22Rv1 (cell line): ENCODE measurements around the gene KSR2.

Experiments used
- ZFX ChIP-seq: fragments of 450-650 bp; IDR thresholded peaks from 2 replicates; pipeline ENCODE4 v1.6.1; 2017; ENCODE audit warnings: antibody characterized with exemption, borderline replicate concordance
- TF ChIP-seq, protein P1 (sequence below): fragments of 450-650 bp; IDR thresholded peaks from 2 replicates; pipeline ENCODE4 v1.5.1; 2017; ENCODE audit warnings: mild to moderate bottlenecking

- TF ChIP-seq, protein P1, sequence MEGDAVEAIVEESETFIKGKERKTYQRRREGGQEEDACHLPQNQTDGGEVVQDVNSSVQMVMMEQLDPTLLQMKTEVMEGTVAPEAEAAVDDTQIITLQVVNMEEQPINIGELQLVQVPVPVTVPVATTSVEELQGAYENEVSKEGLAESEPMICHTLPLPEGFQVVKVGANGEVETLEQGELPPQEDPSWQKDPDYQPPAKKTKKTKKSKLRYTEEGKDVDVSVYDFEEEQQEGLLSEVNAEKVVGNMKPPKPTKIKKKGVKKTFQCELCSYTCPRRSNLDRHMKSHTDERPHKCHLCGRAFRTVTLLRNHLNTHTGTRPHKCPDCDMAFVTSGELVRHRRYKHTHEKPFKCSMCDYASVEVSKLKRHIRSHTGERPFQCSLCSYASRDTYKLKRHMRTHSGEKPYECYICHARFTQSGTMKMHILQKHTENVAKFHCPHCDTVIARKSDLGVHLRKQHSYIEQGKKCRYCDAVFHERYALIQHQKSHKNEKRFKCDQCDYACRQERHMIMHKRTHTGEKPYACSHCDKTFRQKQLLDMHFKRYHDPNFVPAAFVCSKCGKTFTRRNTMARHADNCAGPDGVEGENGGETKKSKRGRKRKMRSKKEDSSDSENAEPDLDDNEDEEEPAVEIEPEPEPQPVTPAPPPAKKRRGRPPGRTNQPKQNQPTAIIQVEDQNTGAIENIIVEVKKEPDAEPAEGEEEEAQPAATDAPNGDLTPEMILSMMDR = no peak
- TF ChIP-seq ZFX = no peak
Observed at GRCh38 chr12:117523971-117524370, 444.8 kb downstream of the KSR2 start.
